NB4 (cell line): ENCODE results near the gene MMAB.

Experiments used
- DNase-seq: peaks from one replicate; pipeline ENCODE4 v3.0.0; 2010; ENCODE audit warnings: low read depth
- H3K4me3 ChIP-seq: one replicate; pipeline ENCODE4 v1.5.1; 2011; ENCODE audit warnings: mild to moderate bottlenecking, low read depth, low read length, moderate library complexity
- MYC ChIP-seq: IDR thresholded peaks from 2 replicates; pipeline ENCODE4 v1.6.1; 2011; ENCODE audit warnings: low read depth, low read length
- POLR2A ChIP-seq: IDR thresholded peaks from 2 replicates; pipeline ENCODE4 v1.6.1; 2011; ENCODE audit warnings: mild to moderate bottlenecking; ENCODE audit not compliant: insufficient read length; ENCODE audit errors: extremely low read depth
- TF ChIP-seq, protein P1 (sequence below): IDR thresholded peaks from one replicate; pipeline ENCODE4 v1.5.1; 2012; ENCODE audit warnings: low read depth, low read length
- TF ChIP-seq, protein P2 (sequence below): IDR thresholded peaks from 2 replicates; pipeline ENCODE4 v1.6.1; 2011; ENCODE audit warnings: low read depth, low read length

MMAB gene

DNA sequence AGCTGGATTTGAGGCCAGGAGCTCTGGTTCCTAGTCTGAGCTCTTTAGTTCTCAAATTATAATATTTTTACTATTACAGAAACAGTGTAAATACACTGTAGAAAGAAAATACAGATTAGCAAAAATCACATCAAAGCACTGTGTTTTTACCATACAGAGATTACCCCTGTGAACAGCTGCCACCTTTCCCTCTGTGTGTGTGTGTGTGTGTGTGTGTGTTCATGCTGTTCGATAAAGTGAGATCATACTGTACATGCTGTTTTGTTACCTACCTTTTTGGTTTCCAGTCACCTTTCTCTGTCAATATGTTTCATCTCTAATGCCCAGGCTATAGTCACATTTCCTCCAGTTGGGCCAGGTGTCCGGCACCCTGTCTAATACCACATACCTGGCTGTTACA lies 27.2 kb upstream of the MMAB start:
- TF ChIP-seq, protein P1, sequence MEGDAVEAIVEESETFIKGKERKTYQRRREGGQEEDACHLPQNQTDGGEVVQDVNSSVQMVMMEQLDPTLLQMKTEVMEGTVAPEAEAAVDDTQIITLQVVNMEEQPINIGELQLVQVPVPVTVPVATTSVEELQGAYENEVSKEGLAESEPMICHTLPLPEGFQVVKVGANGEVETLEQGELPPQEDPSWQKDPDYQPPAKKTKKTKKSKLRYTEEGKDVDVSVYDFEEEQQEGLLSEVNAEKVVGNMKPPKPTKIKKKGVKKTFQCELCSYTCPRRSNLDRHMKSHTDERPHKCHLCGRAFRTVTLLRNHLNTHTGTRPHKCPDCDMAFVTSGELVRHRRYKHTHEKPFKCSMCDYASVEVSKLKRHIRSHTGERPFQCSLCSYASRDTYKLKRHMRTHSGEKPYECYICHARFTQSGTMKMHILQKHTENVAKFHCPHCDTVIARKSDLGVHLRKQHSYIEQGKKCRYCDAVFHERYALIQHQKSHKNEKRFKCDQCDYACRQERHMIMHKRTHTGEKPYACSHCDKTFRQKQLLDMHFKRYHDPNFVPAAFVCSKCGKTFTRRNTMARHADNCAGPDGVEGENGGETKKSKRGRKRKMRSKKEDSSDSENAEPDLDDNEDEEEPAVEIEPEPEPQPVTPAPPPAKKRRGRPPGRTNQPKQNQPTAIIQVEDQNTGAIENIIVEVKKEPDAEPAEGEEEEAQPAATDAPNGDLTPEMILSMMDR, result no peak
- TF ChIP-seq MYC (no peak), POLR2A (no peak)
- no peak for DNase-seq

DNA sequence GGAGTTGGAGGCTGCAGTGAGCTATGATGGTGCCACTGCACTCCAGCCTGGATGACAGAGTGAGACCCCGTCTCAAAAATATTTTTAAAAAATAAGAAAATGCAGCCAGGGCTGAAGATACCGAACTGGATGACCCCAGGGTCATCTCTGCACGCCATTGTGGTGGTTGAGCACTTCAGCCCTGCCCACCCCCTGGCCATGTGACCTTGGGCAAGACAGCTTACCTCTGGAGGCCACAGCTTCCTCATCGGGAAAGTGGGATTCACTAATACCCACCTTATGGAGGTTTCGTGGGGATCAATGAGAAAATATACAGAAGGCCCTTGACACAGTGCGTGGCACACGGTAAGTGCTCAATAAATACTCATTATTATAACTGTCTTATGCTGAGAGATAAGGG lies 25.8 kb upstream of the MMAB start:
- DNase-seq, result no peak
- H3K4me3 ChIP-seq, result no peak overlapping the region
- no peak for TF ChIP-seq MYC
- no peak for TF ChIP-seq POLR2A
- TF ChIP-seq, protein P1, result no peak
- TF ChIP-seq, protein P2, sequence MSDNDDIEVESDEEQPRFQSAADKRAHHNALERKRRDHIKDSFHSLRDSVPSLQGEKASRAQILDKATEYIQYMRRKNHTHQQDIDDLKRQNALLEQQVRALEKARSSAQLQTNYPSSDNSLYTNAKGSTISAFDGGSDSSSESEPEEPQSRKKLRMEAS, result no peak

More for the DNA sequence above, 27.2 kb upstream of the MMAB start:
- no peak overlapping the region for H3K4me3 ChIP-seq

DNA sequence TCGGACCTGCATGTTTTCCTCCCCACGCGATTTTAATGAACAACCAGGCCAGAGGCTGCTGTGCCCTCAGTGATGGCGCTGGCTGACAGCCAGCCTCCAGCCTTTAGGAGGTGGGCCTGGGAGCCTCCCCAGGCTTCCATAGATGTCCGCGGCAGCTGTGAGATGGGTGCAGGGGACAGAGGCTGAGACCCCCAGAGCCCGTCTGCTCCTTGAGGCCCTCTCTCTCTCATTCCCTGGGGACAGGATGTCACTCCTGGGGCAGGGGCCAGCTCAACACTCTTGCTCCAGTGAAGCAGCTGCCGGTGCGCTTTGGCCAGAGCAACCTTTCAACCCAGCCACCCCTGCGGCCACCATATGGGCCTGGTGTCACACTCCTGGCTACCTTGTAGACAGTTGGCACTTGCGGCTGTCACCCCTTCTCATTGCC lies 25.1 kb upstream of the MMAB start:
- H3K4me3 ChIP-seq, result no peak overlapping the region
- no peak for DNase-seq
- TF ChIP-seq POLR2A, result no peak

DNA sequence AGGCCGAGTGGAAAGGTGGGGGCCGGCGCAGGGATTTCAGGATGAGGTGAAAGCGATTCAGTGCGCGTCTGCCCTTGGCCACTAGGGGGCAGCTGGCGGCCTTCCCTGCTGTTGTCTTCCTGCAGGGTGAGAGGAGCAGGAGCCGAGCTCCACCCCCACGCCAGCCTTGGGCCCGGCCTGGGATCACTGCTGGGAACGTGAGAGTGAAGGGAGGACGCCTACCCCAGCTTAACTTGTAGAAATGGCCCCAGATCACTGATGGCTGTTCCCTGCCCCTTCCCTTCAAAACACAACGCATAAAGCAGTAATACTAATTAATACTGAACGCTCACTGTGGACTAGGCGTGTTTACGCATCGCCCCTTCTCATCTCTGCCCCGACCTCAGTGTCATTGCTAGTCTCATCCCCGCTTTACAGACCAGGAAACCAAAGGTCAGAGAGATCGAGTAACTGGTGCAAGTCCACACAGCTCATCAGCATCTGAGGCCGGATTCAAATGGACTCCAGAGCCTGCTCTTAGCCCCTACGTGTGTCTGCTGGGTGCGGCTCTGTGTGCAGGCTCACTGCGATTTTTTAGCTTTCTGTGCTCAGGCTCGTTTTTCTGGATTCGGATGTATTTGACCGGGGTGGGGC lies 24.6 kb upstream of the MMAB start:
- peak; percentile 80 for DNase-seq
- no peak overlapping the region for H3K4me3 ChIP-seq
- TF ChIP-seq, protein P1, result peak; percentile 95
- TF ChIP-seq POLR2A, result no peak
- TF ChIP-seq MYC, result no peak
- TF ChIP-seq, protein P2, result no peak

DNA sequence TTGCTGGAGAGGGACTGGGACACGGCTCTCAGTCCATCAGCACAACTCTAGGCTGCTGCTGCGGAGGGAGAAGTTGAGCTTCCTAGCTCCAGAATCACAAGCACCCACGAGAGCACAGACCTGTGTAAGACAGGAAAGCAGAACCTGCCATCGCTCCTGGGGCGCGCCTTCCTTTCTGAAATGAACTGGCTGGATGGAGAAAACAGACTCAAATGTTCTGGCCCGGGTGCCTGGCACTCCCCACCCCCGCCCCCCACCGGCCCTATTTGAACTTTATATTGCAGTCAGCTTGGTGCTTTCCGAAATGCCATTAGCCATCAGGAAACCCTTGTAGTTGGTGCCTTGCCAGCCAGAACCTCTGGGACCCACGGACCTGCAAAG lies 24.1 kb upstream of the MMAB start:
- TF ChIP-seq POLR2A, result no peak
- TF ChIP-seq, protein P2, result no peak
- TF ChIP-seq, protein P1, result no peak
- TF ChIP-seq MYC, result no peak
- no peak overlapping the region for H3K4me3 ChIP-seq
- DNase-seq, result no peak

DNA sequence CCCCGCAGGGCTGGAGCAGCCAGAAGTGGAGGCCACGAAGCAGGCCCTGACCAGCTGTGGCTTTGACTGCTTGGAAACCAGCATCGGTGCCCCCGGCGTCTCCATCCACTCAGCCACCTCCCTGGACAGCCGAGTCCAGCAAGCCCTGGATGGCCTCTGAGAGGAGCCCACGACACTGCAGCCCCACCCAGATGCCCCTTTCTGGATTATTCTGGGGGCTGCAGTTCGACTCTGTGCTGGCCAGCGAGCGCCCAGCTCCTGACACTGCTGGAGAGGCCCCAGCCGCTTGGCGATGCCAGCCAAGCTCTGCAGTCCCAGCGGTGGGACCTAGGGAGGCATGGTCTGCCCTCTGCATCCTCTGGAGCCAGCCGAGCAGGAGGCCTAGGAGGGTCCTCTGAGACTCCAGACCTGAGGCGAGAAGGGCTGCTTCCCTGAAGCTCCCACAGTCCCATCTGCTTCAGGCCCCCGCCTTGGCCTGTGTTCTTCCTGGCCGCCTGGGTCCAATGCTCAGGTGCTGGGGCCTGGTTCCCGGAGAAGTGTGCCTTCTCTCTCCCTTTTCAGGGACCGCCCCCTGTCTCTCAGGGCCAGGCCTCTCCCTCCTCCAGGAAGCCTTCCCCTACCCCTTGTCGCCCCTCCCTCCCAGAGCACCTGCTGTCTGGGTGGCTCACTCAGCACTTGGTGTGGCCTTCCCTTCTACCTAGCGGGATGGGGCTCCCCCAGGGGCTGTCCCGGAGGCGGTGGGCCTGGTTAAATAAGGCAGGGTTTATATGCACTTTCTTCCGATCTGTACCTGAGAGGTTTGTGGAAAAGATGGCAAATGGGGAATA lies 23.3 kb upstream of the MMAB start:
- H3K4me3 ChIP-seq, result no peak overlapping the region
- TF ChIP-seq POLR2A (no peak), MYC (no peak)
- TF ChIP-seq, protein P1, result no peak
- TF ChIP-seq, protein P2, result no peak
- no peak for DNase-seq
